Stimulated activated CD8-positive, alpha-beta memory T cell treated with anti-CD3 and anti-CD28 coated beads, Interleukin-4, amount 100 ng/mL, for 1 hour (primary cell): Measurements from ENCODE around the gene TBC1D22B.
"Not testable (repeated sequence)": the region's sequence is repeated elsewhere in the genome, so short reads cannot be mapped to it uniquely, and the experiment has no call there.

Source experiments
- DNase-seq, 2 donors: peaks; one replicate each; pipeline ENCODE4 v3.0.0-alpha.2; 2020; ENCODE audit warnings: low read depth in 2 of 2, low spot score in 1 of 2

Gene TBC1D22B

GRCh38 chr6:37321101-37321500 lies 63.5 kb downstream of the TBC1D22B start:
- no peak for DNase-seq

GRCh38 chr6:37321516-37322415 lies 64.2 kb downstream of the TBC1D22B start:
- no peak for DNase-seq

- no peak for DNase-seq
Observed at GRCh38 chr6:37323580-37323979, 66.0 kb downstream of the TBC1D22B start.

- no peak for DNase-seq
Observed at GRCh38 chr6:37324131-37325033, 66.8 kb downstream of the TBC1D22B start.

GRCh38 chr6:37330345-37330744 lies 72.8 kb downstream of the TBC1D22B start:
- DNase-seq, result not testable (repeated sequence)

GRCh38 chr6:37331047-37331446 lies 73.5 kb downstream of the TBC1D22B start:
- no peak for DNase-seq

DNA sequence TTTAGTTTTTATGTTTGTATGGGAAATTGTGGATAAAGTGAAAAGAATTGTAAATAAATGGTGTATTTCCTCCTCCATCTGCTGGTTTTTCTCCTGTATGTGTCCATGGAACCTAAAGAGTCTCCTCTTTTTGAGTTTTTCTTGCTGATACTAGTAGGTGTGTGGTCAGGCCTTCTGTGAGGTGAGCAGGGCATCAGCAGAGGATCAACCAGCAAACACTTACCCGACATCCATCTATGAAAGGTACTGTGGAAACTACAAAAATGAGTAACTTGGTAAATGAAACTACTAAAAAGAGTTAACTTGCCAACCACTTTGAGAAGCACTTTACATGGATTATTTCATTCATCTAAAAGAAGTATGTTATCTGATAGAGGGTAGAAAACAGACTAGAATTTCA lies 75.3 kb downstream of the TBC1D22B start:
- DNase-seq, result no peak

DNA sequence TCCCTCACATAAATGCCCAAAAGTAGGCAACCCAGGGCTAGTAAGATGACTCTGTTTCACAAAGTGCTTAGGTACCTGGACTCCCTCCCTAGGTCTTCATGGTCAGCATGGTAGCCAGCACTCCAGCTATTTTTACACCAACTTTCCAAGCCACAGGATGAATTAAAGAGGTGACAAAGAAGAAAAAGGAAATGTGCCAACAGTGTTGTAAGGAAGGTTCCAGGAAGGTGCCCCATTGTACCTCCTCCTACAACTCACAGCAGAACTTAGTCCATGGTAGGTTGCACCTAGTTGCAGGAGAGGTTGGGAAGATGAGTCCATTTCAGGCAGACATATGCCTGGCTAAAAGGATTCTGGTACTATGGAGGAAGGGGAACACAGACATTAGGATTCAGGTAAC lies 76.5 kb downstream of the TBC1D22B start:
- no peak for DNase-seq

GRCh38 chr6:37338317-37338716 lies 80.7 kb downstream of the TBC1D22B start:
- not testable (repeated sequence) for DNase-seq

GRCh38 chr6:37338745-37339255 lies 81.2 kb downstream of the TBC1D22B start:
- no peak for DNase-seq

DNA sequence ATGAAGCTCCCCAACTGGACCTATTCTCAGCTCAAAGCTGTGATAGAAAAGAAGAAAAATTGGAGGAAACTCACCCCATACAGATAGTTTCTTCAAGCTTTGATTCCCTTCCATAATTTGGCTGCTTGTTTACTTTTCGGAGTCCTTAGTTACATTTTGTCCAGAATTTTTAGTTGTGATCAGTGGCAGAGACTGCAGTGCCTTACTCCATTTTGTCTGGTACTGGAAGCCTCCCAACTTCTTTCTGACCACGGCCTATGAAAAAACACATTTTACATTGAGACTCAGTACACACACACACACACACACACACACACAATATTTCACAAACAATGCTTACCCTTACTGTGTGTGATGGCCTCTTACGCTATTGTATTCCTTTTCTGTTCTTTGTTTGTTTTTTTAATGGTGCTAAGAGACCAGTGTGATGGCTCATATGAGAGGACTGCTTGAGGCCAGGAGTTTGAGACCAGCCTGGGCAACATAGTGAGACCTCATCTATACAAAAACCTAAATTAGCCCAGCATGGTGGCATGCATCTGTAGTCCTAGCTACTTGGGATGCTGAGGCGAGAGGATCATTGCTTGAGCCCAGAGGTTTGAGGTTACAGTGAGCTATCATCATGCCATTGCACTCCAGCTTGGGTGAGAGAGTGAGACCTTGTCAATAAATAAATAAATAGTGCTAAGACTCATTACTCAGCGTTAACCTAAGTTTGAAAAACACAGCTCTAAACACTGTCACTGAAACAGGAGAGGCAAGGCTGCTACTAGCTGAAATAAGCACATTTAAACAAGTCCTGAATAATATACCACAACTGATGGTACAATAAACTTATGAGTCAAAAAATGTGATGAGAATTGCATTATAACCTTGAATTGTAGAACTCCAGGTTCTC lies 82.4 kb downstream of the TBC1D22B start:
- no peak for DNase-seq

DNA sequence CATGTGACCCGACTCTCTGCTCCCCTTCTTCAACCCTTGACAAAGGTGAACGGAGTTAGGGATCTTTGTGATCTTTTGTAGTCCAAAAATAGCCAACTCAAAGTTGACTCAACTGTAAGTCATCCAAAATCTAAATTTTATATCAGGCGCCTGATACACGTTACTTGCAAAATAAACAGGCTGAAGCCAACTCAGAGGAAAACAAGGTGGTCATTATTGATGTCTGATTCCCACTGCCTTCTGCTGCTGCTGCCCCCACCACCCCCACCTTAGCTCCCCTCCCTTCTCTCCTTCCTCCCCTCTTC lies 83.0 kb downstream of the TBC1D22B start:
- DNase-seq, result no peak

DNA sequence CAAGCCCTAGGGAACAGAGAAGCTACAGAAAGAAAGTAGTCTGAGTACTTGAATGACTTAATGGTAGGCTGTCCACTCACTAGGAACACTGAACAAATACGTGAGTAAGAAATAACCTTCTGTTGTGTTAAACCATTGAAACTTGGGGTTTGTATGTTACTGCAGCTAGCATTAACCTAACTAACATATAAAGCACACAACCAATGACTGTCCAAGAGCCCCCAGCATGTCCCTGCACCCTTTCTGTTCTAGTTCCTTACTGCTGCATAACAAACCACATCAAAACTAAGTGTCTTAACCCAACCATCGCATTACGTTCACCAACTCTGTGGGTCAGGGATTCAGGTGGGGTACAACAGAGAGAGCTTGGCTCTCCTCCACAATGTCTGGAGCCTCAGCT lies 85.7 kb downstream of the TBC1D22B start:
- DNase-seq, result no peak

DNA sequence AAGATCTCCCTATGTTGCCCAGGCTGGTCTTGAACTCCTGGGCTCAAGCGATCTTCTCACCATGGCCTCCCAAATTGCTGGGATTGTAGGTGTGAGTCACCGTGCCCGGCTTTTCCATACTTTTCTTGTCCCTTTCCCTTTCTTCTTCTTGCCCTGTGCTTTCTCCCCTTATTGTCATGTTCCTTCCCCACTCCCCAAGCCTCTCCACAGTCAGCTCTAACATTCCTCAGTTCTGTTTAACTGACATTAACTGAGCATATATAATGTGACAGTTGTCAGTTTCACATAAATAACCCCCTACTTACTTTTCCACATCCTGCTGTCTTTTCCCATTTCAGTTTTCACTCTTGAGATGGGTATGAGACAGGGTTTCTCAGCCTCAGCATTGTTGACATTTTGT lies 86.7 kb downstream of the TBC1D22B start:
- DNase-seq, result no peak

- not testable (repeated sequence) for DNase-seq
Observed at GRCh38 chr6:37345804-37346203, 88.2 kb downstream of the TBC1D22B start.

DNA sequence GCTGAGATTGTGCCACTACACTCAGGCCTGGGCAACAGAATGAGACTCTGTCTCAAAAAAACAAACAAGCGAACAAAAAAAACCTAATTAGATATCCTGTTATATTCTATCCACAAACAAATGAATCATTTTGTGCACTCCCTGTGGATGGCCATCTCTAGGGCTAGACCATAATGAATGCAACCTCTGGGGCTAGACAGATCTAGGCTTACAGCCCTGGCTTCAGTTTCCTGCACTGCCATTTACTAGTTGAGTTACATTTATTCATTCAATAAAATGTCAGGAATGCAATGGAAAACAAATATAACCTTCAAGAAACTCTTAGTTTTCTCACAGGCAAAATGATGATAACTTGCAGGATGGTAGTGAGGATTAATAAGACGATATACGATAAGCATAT lies 89.6 kb downstream of the TBC1D22B start:
- no peak for DNase-seq

DNA sequence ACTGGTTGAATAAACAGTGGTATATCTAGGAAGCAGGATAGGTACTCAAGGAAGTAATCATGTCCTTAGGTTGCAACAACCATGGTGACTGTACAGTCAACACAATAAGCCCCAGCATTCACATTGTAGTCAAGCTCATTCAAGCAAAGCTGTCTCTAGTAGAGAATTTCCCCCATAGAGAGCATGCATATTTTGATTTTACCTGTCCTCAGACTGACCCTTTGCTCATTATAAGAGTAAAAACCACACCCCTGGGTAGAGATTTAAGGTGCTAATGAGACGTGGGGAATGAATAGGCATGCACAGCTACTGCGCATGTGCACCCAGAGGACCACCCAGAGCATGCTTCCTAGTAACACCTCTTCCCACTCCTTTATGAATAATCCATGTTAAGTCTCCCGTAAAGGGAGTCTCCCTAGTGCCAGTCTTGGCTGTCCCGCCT lies 90.1 kb downstream of the TBC1D22B start:
- no peak for DNase-seq

- no peak for DNase-seq
Observed at GRCh38 chr6:37351027-37351426, 93.5 kb downstream of the TBC1D22B start.

GRCh38 chr6:37352384-37352783 lies 94.8 kb downstream of the TBC1D22B start:
- no peak for DNase-seq

GRCh38 chr6:37353761-37354525 lies 96.4 kb downstream of the TBC1D22B start, which contains the start of gene RNF8:
Gene RNF8, plus strand, starts transcription at chr6:37353983. Its CDS starts 182 bp downstream, at chr6:37354165.
- DNase-seq, result peak; percentile 66 to 78
